OCI-LY7 (cell line): ENCODE results near the gene SMG6. TPM values are rescaled to one million over a fixed set of nuclear protein-coding genes. Genes with fewer than 3 reads are reported as not detected.

Experiments
- BruUV-seq: library from RNA; stranded (reverse); fragments of 400-500 nt; replicated peaks from 2 replicates; lab custom pipeline; 2021; lab: Mats Ljungman, UMichigan
- CTCF ChIA-PET: fragments of 300-600 bp; sonication (Branson Sonifier 250); formaldehyde crosslinking; loops from one replicate; lab custom pipeline; 2022; ENCODE audit warnings: antibody characterized with exemption; ENCODE audit not compliant: unreplicated experiment; lab: Charles Lee
- POLR2A ChIA-PET: fragments of 300-600 bp; sonication (Branson Sonifier 250); formaldehyde crosslinking; loops from one replicate; lab custom pipeline; 2022; ENCODE audit warnings: antibody characterized with exemption; lab: Charles Lee
- DNase-seq: peaks from one replicate; pipeline ENCODE4 v3.0.0-alpha.2; 2015; ENCODE audit warnings: low spot score
- H2AFZ ChIP-seq: fragments of 200-600 bp; sonication (generic), shearing (Covaris generic); 2 replicates; pipeline ENCODE4 v1.6.1; 2014; ENCODE audit warnings: mild to moderate bottlenecking, antibody characterized with exemption, low read length, moderate library complexity
- H3K27ac ChIP-seq: fragments of 200-600 bp; sonication (generic); 2 replicates; pipeline ENCODE4 v1.5.1; 2014; ENCODE audit warnings: mixed run types, low read depth, mild to moderate bottlenecking, moderate library complexity, low read length, inconsistent platforms; ENCODE audit not compliant: poor library complexity, severe bottlenecking
- H3K36me3 ChIP-seq: fragments of 200-600 bp; sonication (generic); 2 replicates; pipeline ENCODE4 v1.6.1; 2014; ENCODE audit warnings: mild to moderate bottlenecking, antibody characterized with exemption, low read length, moderate library complexity, mixed read lengths; ENCODE audit not compliant: insufficient read depth
- H3K4me1 ChIP-seq: fragments of 200-600 bp; sonication (generic); 2 replicates; pipeline ENCODE4 v1.5.1; 2014; ENCODE audit warnings: mild to moderate bottlenecking, low read length; ENCODE audit not compliant: insufficient read depth, poor library complexity, severe bottlenecking
- H3K4me2 ChIP-seq: fragments of 200-600 bp; sonication (generic); 2 replicates; pipeline ENCODE4 v1.6.1; 2014; ENCODE audit warnings: mild to moderate bottlenecking, low read length
- H3K4me3 ChIP-seq: fragments of 200-600 bp; sonication (generic); 2 replicates; pipeline ENCODE4 v1.5.1; 2014; ENCODE audit warnings: mild to moderate bottlenecking, low read depth, low read length; ENCODE audit not compliant: poor library complexity, severe bottlenecking
- H3K79me2 ChIP-seq: fragments of 200-600 bp; sonication (generic); 2 replicates; pipeline ENCODE4 v1.6.1; 2016; ENCODE audit warnings: low read depth, mild to moderate bottlenecking, low read length, moderate library complexity, mixed read lengths; ENCODE audit not compliant: insufficient read depth
- H3K9me2 ChIP-seq: fragments of 200-600 bp; sonication (generic); 2 replicates; pipeline ENCODE4 v1.6.1; 2016; ENCODE audit warnings: mild to moderate bottlenecking, low read length, mixed read lengths; ENCODE audit not compliant: insufficient read depth
- H3K9me3 ChIP-seq: fragments of 200-600 bp; sonication (generic); 2 replicates; pipeline ENCODE4 v1.6.1; 2014; ENCODE audit warnings: mild to moderate bottlenecking, mixed run types, low read length, mixed read lengths
- H4K20me1 ChIP-seq: fragments of 200-600 bp; sonication (generic); 2 replicates; pipeline ENCODE4 v1.6.1; 2014; ENCODE audit warnings: mild to moderate bottlenecking, antibody characterized with exemption, low read length, moderate library complexity, mixed read lengths; ENCODE audit not compliant: insufficient read depth
- EZH2phosphoT487 ChIP-seq: fragments of 200-600 bp; sonication (generic); IDR thresholded peaks from 2 replicates; pipeline ENCODE4 v1.6.1; 2018; ENCODE audit warnings: low read depth, borderline replicate concordance, mild to moderate bottlenecking, mixed run types, antibody characterized with exemption, low read length, moderate library complexity, mixed read lengths
- intact Hi-C: fragments of 100-400 bp; cut with micrococcal nuclease; formaldehyde crosslinking; loops from one replicate; pipeline ENCODE4 v1.10.0; 2022; ENCODE audit not compliant: unreplicated experiment
- total RNA-seq, 2 experiments: library from RNA; depleted of rRNA in 1 of 2; stranded (reverse); fragments of >200 nt in 1 of 2; shearing (Covaris generic) in 1 of 2; gene quantifications; 2 replicates each; pipeline ENCODE4 v1.2.3, GENCODE V29; 2014 to 2022
- TF ChIP-seq, protein P1 (sequence below): fragments of 200-600 bp; sonication (generic); conservative IDR thresholded peaks from 2 replicates; pipeline ENCODE4 v1.5.1; 2014; ENCODE audit warnings: mild to moderate bottlenecking, antibody characterized with exemption, low read length, moderate library complexity, mixed read lengths

Gene SMG6
- total RNA-seq, 2 experiments from 2014 or later = 12.5 to 17.8 TPM

DNA sequence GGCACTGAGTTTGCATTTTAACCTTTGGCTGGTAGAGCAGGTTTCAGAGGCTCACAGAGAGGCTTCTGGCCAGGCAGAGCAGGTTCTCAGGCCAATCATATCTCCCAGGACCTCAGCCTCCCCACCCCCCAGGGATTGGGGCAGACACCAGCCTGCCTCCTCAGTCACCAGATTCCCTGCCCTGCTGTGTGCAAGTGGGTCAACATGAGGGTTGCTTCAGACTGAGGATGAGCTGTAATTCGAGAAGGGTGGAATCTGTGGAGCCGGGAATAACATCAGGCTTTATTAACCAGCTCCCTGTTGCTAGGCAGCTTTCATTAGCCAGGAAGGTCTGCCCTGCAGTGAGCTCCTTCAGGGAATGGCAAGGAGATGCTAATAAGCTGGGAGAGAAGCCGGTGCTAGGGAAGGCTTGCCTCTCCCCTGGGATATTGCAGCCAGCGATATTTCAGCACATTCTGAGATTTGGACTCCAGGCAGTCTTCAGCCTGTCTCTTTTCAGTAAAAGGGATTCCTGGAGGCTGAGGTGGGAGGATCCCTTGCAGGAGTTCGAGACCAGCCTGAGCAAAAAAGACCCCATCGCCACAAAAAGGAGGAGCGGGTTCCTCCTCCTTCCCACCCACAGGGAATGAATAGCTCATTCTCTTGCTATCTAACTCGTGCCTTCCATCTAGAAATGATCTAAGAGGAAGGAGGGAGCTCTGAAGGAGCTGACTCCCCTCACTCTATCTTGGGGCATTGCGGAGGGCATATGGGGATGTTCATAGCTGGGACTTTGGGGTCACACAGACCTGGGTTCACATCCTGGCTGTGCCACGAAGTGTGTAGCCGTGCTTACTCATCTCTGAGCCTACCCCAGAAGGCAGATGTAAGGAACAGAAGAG, 44.5 kb upstream of the SMG6 start:
- POLR2A ChIA-PET = interaction anchor here (0.6 to 1.9 kb wide), 5 partner anchors 10 to 515 kb away, joined by 3 to 7 read pairs (median 3); partner anchors contain the start of genes SGSM2 and TSR1
- Histone ChIP-seq H3K36me3 (no peaks in the 10 kb centered on the region), H2AFZ (no peak overlapping the region), H3K4me3 (no peak overlapping the region), H3K9me2 (no peaks in the 10 kb centered on the region), H3K4me1 (peaks cover under 1% of the 10 kb centered on the region), H3K79me2 (no peaks in the 10 kb centered on the region), H3K4me2 (no peak overlapping the region), H3K27ac (no peak overlapping the region), H3K9me3 (no peaks in the 10 kb centered on the region), H4K20me1 (no peaks in the 10 kb centered on the region)
- no TSS peak for BruUV-seq
- TF ChIP-seq EZH2phosphoT487 = no peak
- TF ChIP-seq, protein P1, sequence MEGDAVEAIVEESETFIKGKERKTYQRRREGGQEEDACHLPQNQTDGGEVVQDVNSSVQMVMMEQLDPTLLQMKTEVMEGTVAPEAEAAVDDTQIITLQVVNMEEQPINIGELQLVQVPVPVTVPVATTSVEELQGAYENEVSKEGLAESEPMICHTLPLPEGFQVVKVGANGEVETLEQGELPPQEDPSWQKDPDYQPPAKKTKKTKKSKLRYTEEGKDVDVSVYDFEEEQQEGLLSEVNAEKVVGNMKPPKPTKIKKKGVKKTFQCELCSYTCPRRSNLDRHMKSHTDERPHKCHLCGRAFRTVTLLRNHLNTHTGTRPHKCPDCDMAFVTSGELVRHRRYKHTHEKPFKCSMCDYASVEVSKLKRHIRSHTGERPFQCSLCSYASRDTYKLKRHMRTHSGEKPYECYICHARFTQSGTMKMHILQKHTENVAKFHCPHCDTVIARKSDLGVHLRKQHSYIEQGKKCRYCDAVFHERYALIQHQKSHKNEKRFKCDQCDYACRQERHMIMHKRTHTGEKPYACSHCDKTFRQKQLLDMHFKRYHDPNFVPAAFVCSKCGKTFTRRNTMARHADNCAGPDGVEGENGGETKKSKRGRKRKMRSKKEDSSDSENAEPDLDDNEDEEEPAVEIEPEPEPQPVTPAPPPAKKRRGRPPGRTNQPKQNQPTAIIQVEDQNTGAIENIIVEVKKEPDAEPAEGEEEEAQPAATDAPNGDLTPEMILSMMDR = no peak
- intact Hi-C loops = no loop called here
- DNase-seq = no peak
- CTCF ChIA-PET = interaction anchor here (0.6 kb wide), 1 partner anchor 547 kb away, joined by 3 read pairs; no protein-coding TSS in a partner anchor

DNA sequence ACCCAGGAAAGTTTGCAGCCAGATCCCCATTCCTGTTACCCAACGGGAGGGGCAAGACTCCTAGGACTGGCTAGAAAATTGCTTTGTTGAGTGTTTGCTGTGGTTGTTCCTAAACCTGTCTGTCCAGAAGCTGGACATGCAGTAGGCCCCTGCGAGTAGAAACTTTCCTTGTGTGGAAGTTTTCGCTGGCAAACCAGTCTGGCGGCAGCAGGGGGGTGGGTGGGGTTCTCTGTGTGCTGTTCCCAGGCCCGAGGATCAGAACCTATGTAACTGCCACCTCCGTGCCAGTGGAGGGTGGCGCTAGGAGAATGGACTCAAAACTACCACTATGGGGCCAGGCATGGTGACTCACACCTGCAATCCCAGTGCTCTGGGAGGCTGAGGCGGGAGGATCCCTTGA, 42.9 kb upstream of the SMG6 start:
- ChIA-PET POLR2A (interaction anchor here (0.7 to 1.0 kb wide), 2 partner anchors 14 to 34 kb away, joined by 3 read pairs; no protein-coding TSS in a partner anchor), CTCF (no interaction called here)
- Histone ChIP-seq H3K9me2 (no peaks in the 10 kb centered on the region), H3K4me2 (no peak overlapping the region), H3K4me3 (no peak overlapping the region), H3K36me3 (no peaks in the 10 kb centered on the region), H3K27ac (no peak overlapping the region), H3K79me2 (no peaks in the 10 kb centered on the region), H4K20me1 (no peaks in the 10 kb centered on the region), H3K4me1 (no peaks in the 10 kb centered on the region), H2AFZ (no peak overlapping the region), H3K9me3 (no peaks in the 10 kb centered on the region)
- BruUV-seq = no TSS peak
- DNase-seq = no peak
- TF ChIP-seq EZH2phosphoT487 = no peak
- TF ChIP-seq, protein P1 = no peak
- intact Hi-C loops = no loop called here

DNA sequence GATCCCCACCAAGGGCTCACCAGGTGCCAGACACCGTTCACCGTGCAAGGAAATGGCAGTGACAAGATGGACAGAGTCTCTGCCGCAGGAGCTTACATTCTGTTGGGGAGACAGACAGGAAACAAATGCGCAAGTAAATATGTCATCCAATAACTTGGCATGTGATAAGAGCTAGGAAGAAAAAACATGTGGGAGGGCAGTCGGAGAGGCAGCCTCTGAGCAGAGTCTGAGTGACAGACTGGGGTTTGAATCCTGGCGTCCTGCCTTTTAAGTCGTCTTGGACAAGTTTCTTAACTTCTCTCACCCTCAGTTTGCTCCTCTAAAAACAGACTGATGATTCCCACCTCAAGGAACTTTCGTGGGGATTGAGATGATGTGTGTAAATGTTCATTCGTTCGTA, 40.9 kb upstream of the SMG6 start:
- BruUV-seq = no TSS peak
- Histone ChIP-seq H3K4me2 (no peak overlapping the region), H3K79me2 (no peaks in the 10 kb centered on the region), H3K9me3 (no peaks in the 10 kb centered on the region), H3K4me3 (no peak overlapping the region), H4K20me1 (no peaks in the 10 kb centered on the region), H3K9me2 (no peaks in the 10 kb centered on the region), H3K4me1 (no peaks in the 10 kb centered on the region), H3K27ac (no peak overlapping the region), H2AFZ (no peak overlapping the region), H3K36me3 (no peaks in the 10 kb centered on the region)
- intact Hi-C loops = no loop called here
- ChIA-PET POLR2A (no interaction called here), CTCF (no interaction called here)
- DNase-seq = no peak
- no peak for TF ChIP-seq EZH2phosphoT487
- TF ChIP-seq, protein P1 = no peak
